HepG2 (cell line): ENCODE data around the gene WDR82. TPM values are rescaled to one million over a fixed set of nuclear protein-coding genes. Genes with fewer than 3 reads are reported as not detected.
A peak's percentile ranks its signal among the peaks of the same experiment; 100 is the strongest.

Source experiments
- ATAC-seq: fragments of 200-7000 bp; cut with Tn5 transposase; 3 replicates; pipeline ENCODE4 v1.9.1; 2020; ENCODE audit warnings: mild to moderate bottlenecking, moderate library complexity
- BruUV-seq: library from RNA; stranded (reverse); fragments of 400-500 nt; replicated peaks from 2 replicates; lab custom pipeline; 2021; lab: Mats Ljungman, UMichigan
- CTCF ChIA-PET: fragments of 300-600 bp; formaldehyde crosslinking; extraction: SDS; loops from one replicate; lab custom pipeline; 2021; ENCODE audit warnings: low total read pairs, inconsistent platforms, low intra/inter-chr PET ratio; lab: Yijun Ruan, JAX
- POLR2A ChIA-PET: fragments of 350-600 bp; sonication (Branson Sonifier 250); formaldehyde crosslinking; loops from one replicate; lab custom pipeline; 2020; ENCODE audit warnings: antibody characterized with exemption, inconsistent platforms; lab: Yijun Ruan, JAX
- DNase-seq: peaks from one replicate; pipeline ENCODE4 v3.0.0-alpha.2; 2015; ENCODE audit warnings: low spot score
- FAIRE-seq: peaks from 3 replicates; lab custom pipeline; 2011; peaks lifted over from hg19 to GRCh38; lab: Jason Lieb, UNC
- H2AFZ ChIP-seq: one replicate; pipeline ENCODE4 v1.6.1; 2011; ENCODE audit warnings: low read length, inconsistent platforms
- H3K27ac ChIP-seq: fragments of 300-600 bp; 3 replicates; pipeline ENCODE4 v1.8.0; 2011; ENCODE audit warnings: mixed run types, mild to moderate bottlenecking, mixed read lengths, low read length, inconsistent platforms; ENCODE audit not compliant: insufficient read depth; ENCODE audit errors: extremely low read length
- H3K27me3 ChIP-seq, 2 experiments: fragments of 200-600 bp in 1 of 2; 2 replicates in 1 of 2; 3 replicates in 1 of 2; pipeline versions ENCODE4 v1.6.0 to v1.8.0; 2011; ENCODE audit warnings: low read length in 2 of 2, mild to moderate bottlenecking in 2 of 2, moderate library complexity in 2 of 2, inconsistent platforms in 1 of 2; ENCODE audit not compliant: insufficient read depth in 2 of 2, control insufficient read depth in 1 of 2
- H3K36me3 ChIP-seq, 2 experiments: fragments of 200-600 bp in 1 of 2; replicated peaks in 1 of 2; 2 replicates in 1 of 2; 3 replicates in 1 of 2; pipeline versions ENCODE4 v1.5.1 to v1.8.0; 2011; ENCODE audit warnings: low read length in 2 of 2, inconsistent platforms in 1 of 2; ENCODE audit not compliant: insufficient read depth in 2 of 2, control insufficient read depth in 1 of 2
- H3K4me1 ChIP-seq: 2 replicates; pipeline ENCODE4 v1.5.1; 2012; ENCODE audit warnings: low read length, inconsistent platforms; ENCODE audit not compliant: insufficient read depth
- H3K4me2 ChIP-seq: 2 replicates; pipeline ENCODE4 v1.6.0; 2011; ENCODE audit warnings: low read depth, low read length, inconsistent platforms
- H3K4me3 ChIP-seq, 3 experiments: fragments of 200-600 bp in 1 of 3; sonication (generic), shearing (Covaris generic) in 1 of 3; replicated peaks in 1 of 3; 2 replicates each; pipeline ENCODE4 v1.5.1; 2011 to 2016; ENCODE audit warnings: low read length in 3 of 3, inconsistent platforms in 2 of 3, low read depth in 2 of 3, mild to moderate bottlenecking in 2 of 3, control low read depth in 1 of 3, mixed read lengths in 1 of 3; ENCODE audit not compliant: insufficient read depth in 1 of 3
- H3K79me2 ChIP-seq: one replicate; pipeline ENCODE4 v1.6.1; 2011; ENCODE audit warnings: low read length, inconsistent platforms; ENCODE audit not compliant: insufficient read depth
- H3K9ac ChIP-seq: 2 replicates; pipeline ENCODE4 v1.6.0; 2011; ENCODE audit warnings: mild to moderate bottlenecking, low read depth, low read length, inconsistent platforms; ENCODE audit not compliant: insufficient read depth
- H3K9me3 ChIP-seq: 2 replicates; pipeline ENCODE4 v1.5.1; 2012; ENCODE audit warnings: mild to moderate bottlenecking, low read length
- H4K20me1 ChIP-seq: 2 replicates; pipeline ENCODE4 v1.6.0; 2011; ENCODE audit warnings: inconsistent platforms, mild to moderate bottlenecking, low read length, moderate library complexity; ENCODE audit not compliant: insufficient read depth
- DNMT3B ChIP-seq: conservative IDR thresholded peaks from 2 replicates; pipeline ENCODE4 v1.6.1; 2016; ENCODE audit warnings: missing biosample characterization, control low read depth
- FOXJ3 ChIP-seq: sonication (generic); formaldehyde crosslinking; IDR thresholded peaks from 2 replicates; pipeline ENCODE4 v1.4.0; 2020; ENCODE audit warnings: missing genetic modification reagents, mild to moderate bottlenecking, borderline replicate concordance
- GPN1 ChIP-seq: sonication (generic); formaldehyde crosslinking; IDR thresholded peaks from 2 replicates; pipeline ENCODE4 v1.5.1; 2020; ENCODE audit warnings: missing genetic modification reagents, borderline replicate concordance
- JUN ChIP-seq: sonication (generic); formaldehyde crosslinking; IDR thresholded peaks from 2 replicates; pipeline ENCODE4 v1.4.0; 2020; ENCODE audit warnings: mild to moderate bottlenecking, missing genetic modification reagents
- RAD51 ChIP-seq: fragments of 450-650 bp; IDR thresholded peaks from 2 replicates; pipeline ENCODE4 v1.6.1; 2016; ENCODE audit warnings: borderline replicate concordance
- RFXANK ChIP-seq: IDR thresholded peaks from 2 replicates; pipeline ENCODE4 v1.6.1; 2016
- RNF2 ChIP-seq: fragments of 450-650 bp; conservative IDR thresholded peaks from 2 replicates; pipeline ENCODE4 v1.6.1; 2016; ENCODE audit warnings: low read depth
- SNAPC2 ChIP-seq: sonication (generic); formaldehyde crosslinking; IDR thresholded peaks from 2 replicates; pipeline ENCODE4 v1.8.1; 2022; ENCODE audit warnings: mild to moderate bottlenecking, missing genetic modification reagents
- ZMYM4 ChIP-seq: sonication (generic); formaldehyde crosslinking; IDR thresholded peaks from 2 replicates; pipeline ENCODE4 v1.8.1; 2023; ENCODE audit warnings: mild to moderate bottlenecking, missing genetic modification reagents
- ZNF235 ChIP-seq: sonication (generic); formaldehyde crosslinking; IDR thresholded peaks from 2 replicates; pipeline ENCODE4 v1.8.1; 2023; ENCODE audit warnings: mild to moderate bottlenecking, missing genetic modification reagents, borderline replicate concordance
- WGBS: methylation state at CpG from one replicate; pipeline ENCODE4 v1.1.6; 2017; ENCODE audit warnings: low lambda C conversion rate; 5-methylcytosine and 5-hydroxymethylcytosine counted together
- in situ Hi-C: cut with HindIII; loops from 2 replicates; pipeline ENCODE4 v1.10.0; 2017; ENCODE audit warnings: low pct_unique_long_range_greater_than_20kb; ENCODE audit not compliant: extremely low pct_ligation_motif_present
- intact Hi-C: fragments of 100-400 bp; cut with micrococcal nuclease; formaldehyde crosslinking; loops from one replicate; pipeline ENCODE4 v1.10.0; 2022; ENCODE audit not compliant: unreplicated experiment
- polyA plus RNA-seq, 8 experiments: library from polyadenylated mRNA; depleted of rRNA in 3 of 8; stranded (reverse) in 7 of 8; unstranded in 1 of 8; fragments of >200 nt; fragmentation: Illumina TruSeq in 4 of 8; extraction: Trizol in 4 of 8; gene quantifications; 2 replicates each; pipeline versions ENCODE4 v1.2.1 to v1.2.3, GENCODE V29; 2011 to 2016; ENCODE audit warnings: low read depth in 4 of 8, missing spikeins in 1 of 8, mixed read lengths in 1 of 8; ENCODE audit not compliant: insufficient read depth in 1 of 8
- total RNA-seq, 5 experiments: library from RNA; depleted of rRNA; stranded (reverse); fragments of >200 nt; fragmentation: Illumina TruSeq; extraction: Trizol; gene quantifications; 2 replicates each; pipeline ENCODE4 v1.2.3, GENCODE V29; 2016; ENCODE audit warnings: low read depth in 1 of 5
- TF ChIP-seq, protein P1 (sequence below): IDR thresholded peaks from 2 replicates; pipeline ENCODE4 v1.6.1; 2016; ENCODE audit warnings: missing compliant biosample characterization, missing genetic modification reagents, borderline replicate concordance

WDR82 gene
- total and polyA plus RNA-seq, 2 of the 13 experiments (the other 11 are each of a cell fraction or from before 2014, with no cell fraction given), result 39.1 to 59.5 TPM

DNA sequence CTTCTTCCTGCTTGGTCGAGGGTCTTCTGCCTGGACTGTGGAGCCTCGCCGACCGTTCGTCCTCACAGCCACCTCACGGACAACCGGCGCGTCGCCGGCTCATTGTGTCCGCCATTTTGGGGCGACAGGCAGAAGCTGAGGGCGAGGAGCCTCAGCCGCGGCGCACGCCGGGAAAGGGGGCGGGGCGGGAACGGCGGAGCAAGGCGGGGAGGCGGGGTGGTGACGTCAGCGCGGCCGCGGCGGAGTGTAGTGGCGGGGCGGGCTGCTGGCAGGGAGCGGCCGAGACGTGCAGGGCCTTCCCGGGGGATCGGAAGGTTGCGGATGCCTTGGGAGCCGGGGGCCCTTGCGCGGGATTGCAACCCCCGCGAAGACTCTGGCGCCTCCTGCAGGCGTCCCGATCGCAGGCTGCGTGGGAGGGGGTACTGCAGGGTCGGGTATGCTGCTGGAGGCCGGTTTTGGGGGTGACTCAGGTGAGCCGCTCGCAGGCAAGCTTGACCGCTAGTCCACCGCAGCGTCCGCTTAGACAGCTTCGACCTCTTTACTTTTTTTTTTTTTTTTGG, at the start of gene WDR82 (continued):
- TF ChIP-seq ZNF235 (CRISPR knock-in tag) (no peak), DNMT3B (CRISPR knock-in tag) (no peak), ZMYM4 (CRISPR knock-in tag) (peak; percentile 30; the same call in 1 of the 2 replicates)

DNA sequence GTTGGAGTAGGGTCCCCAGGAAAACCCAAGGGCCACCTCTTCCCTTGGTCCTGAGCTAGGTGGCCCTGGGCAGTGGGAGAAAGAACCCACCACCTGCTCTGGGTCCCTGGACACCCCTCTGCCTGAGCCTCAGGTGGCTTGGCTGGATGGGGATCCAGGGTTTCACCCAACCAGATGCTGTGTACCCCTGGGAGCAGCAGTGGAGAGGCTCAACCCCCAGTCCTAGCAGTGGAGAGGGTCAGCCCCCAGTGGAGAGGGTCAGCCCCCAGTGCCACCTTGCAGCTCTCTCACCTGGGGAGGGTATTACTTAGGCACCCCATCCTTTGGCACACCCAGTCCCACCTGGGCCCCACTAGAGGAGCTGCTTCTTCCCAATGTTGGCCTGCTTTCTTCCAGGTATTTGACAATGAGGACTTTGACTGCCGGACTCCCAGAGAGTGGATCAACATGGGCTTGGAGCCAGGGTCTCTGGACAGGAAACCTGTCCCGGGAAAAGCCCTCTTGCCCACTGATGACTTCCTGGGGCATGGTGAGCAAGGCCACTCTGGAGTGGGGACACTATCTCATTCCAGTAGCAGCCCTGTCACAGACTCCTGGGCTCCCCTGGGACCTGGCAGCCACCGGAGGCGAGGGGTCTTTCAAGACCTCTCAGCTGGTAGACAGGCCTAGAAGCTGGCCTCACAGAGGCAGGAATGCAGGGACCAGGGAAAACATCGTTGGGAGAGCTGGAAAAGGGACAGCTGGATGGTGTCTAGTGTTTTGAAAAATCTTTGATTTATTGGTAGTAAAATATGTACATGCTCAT, 49.2 kb upstream of the WDR82 start:
- H3K4me1 ChIP-seq, result peaks cover 41% of the 10 kb centered on the region
- DNase-seq (peak; percentile 12), FAIRE-seq (no peak), ATAC-seq (peak; percentile 5; the same call in 1 of the 3 replicates)
- CTCF ChIA-PET, result no interaction called here
- no TSS peak for BruUV-seq
- no peak overlapping the region for H3K9ac ChIP-seq
- H3K9me3 ChIP-seq, result no peaks in the 10 kb centered on the region
- no peaks in the 10 kb centered on the region for H3K79me2 ChIP-seq
- POLR2A ChIA-PET, result interaction anchor here (2.4 kb wide), 1 partner anchor 38 kb away, joined by 10 read pairs; no protein-coding TSS in a partner anchor
- H4K20me1 ChIP-seq, result no peaks in the 10 kb centered on the region
- H3K4me3 ChIP-seq, result no peak overlapping the region
- H3K36me3 ChIP-seq, result no peaks in the 10 kb centered on the region
- H3K27me3 ChIP-seq, result no peaks in the 10 kb centered on the region
- H2AFZ ChIP-seq, result no peak overlapping the region
- no peak overlapping the region for H3K27ac ChIP-seq
- intact Hi-C loops, result no loop called here
- in situ Hi-C loops, result no loop called here
- TF ChIP-seq RNF2, result no peak
- no peak for TF ChIP-seq RFXANK (CRISPR knock-in tag)
- no peak for TF ChIP-seq FOXJ3 (CRISPR knock-in tag)
- TF ChIP-seq GPN1 (CRISPR knock-in tag), result no peak
- TF ChIP-seq, protein P1, sequence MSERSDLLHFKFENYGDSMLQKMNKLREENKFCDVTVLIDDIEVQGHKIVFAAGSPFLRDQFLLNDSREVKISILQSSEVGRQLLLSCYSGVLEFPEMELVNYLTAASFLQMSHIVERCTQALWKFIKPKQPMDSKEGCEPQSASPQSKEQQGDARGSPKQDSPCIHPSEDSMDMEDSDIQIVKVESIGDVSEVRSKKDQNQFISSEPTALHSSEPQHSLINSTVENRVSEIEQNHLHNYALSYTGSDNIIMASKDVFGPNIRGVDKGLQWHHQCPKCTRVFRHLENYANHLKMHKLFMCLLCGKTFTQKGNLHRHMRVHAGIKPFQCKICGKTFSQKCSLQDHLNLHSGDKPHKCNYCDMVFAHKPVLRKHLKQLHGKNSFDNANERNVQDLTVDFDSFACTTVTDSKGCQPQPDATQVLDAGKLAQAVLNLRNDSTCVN (CRISPR knock-in tag), result no peak
- TF ChIP-seq SNAPC2 (CRISPR knock-in tag), result no peak
- no peak for TF ChIP-seq JUN (CRISPR knock-in tag)
- no peak for TF ChIP-seq RAD51
- 74% methylated on average over 3 of the region's 5 CpGs for WGBS
- no peak overlapping the region for H3K4me2 ChIP-seq
